Measurements from ENCODE around the gene TPM2.
"Not testable (repeated sequence)": the region's sequence is repeated elsewhere in the genome, so short reads cannot be mapped to it uniquely, and the experiment has no call there.

The TPM2 gene

DNA sequence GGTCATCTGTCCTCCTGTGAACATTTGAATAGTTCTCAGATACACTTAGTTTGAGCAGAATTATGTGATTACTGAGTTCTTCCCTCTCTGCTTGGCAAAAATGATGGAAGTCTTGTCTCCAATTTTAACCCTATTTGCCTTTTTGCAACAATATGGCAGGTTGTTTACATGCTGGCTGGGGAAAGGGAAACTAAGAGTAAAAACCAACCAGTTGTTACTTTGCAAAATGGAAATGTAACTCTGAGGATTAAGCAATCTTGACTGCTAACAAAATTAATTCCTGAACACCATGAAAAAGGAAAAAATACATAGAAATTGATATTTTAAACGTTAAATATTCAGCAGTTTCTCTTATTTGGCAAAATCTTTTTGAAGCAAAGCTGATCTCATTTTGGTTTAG lies 50.1 kb downstream of the TPM2 start:
- ChIA-PET CTCF (interaction anchor here (1.5 to 1.7 kb wide), 2 partner anchors 8 to 36 kb away, joined by 4 to 6 read pairs; no protein-coding TSS in a partner anchor), POLR2A (interaction anchor here (1.2 kb wide), 1 partner anchor 41 kb away, joined by 3 read pairs; no protein-coding TSS in a partner anchor)
- H3K4me3 ChIP-seq (ENCODE audit: low read depth, low read length) = no peak overlapping the region
- DNase-seq (ENCODE audit: low read depth, low spot score) = no peak
- TF ChIP-seq, protein P1, sequence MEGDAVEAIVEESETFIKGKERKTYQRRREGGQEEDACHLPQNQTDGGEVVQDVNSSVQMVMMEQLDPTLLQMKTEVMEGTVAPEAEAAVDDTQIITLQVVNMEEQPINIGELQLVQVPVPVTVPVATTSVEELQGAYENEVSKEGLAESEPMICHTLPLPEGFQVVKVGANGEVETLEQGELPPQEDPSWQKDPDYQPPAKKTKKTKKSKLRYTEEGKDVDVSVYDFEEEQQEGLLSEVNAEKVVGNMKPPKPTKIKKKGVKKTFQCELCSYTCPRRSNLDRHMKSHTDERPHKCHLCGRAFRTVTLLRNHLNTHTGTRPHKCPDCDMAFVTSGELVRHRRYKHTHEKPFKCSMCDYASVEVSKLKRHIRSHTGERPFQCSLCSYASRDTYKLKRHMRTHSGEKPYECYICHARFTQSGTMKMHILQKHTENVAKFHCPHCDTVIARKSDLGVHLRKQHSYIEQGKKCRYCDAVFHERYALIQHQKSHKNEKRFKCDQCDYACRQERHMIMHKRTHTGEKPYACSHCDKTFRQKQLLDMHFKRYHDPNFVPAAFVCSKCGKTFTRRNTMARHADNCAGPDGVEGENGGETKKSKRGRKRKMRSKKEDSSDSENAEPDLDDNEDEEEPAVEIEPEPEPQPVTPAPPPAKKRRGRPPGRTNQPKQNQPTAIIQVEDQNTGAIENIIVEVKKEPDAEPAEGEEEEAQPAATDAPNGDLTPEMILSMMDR (IDR thresholded peaks at IDR 0.05; ENCODE audit: insufficient read depth, low read length, missing control alignments) = no peak

DNA sequence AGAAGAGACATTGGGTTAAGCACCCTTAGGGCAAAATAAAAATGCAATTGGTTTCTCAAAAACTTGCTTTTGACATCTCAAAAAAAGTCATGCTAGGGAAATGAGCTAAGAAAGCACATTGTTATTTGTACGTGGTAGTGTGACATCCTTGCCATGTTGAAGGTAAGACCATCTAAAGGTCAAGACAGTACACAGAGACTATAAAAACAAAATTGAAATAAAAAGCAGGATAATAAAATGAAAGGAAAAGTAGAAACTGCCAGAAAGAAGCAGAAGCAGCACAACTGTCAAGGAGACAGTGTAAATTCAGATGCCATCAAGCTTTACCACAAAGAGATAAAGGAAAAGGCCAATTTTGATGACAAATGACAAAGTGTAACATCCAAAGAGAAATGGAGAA lies 50.5 kb downstream of the TPM2 start:
- CTCF ChIA-PET = interaction anchor here (1.5 to 1.7 kb wide), 2 partner anchors 9 to 36 kb away, joined by 4 to 6 read pairs; no protein-coding TSS in a partner anchor
- H3K4me3 ChIP-seq (ENCODE audit: low read depth, low read length); DNase-seq (ENCODE audit: low read depth, low spot score); POLR2A ChIA-PET: not testable (repeated sequence)

DNA sequence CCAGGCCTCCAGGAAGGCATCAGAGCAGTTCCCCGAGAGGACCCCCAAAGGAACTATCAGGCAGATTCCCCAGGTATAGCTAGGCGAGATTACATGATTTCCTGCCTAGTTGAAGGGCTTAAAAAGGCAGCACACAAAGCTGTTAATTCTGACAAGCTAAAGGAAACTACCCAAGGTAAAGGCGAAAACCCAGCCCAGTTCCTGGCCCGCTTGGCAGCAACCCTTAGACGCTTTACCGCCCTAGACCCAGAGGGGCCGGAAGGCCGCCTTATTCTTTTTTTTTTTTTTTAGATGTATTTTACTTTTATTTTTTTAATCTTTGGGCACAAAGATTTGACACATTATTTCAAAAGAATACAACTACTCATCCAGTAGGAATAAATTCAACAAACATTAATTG lies 51.0 kb downstream of the TPM2 start:
- CTCF ChIA-PET = interaction anchor here (1.7 kb wide), 1 partner anchor 9 kb away, joined by 6 read pairs; no protein-coding TSS in a partner anchor
- POLR2A ChIA-PET; DNase-seq (ENCODE audit: low read depth, low spot score); H3K4me3 ChIP-seq (ENCODE audit: low read depth, low read length): not testable (repeated sequence)

DNA sequence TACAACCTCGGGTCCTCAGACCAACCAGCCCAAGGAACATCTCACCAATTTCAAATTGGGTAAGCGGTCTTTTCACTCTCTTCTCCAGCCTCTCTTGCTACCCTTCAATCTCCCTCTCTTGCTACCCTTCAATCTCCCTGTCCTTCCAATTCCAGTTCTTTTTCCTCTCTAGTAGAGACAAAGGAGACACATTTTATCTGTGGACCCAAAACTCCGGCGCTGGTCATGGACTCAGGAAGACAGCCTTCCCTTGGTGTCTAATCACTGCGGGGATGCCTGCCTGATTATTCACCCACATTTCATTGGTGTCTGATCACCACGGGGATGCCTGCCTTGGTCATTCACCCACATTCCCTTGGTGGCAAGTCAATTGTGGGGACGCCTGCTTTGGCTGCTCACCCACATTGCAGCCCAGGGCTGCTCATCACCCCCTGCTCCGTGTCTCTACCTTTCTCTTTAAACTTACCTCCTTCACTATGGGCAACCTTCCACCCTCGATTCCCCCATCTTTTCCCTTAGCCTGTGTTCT lies 52.2 kb downstream of the TPM2 start:
- DNase-seq (ENCODE audit: low read depth, low spot score); POLR2A ChIA-PET; CTCF ChIA-PET; H3K4me3 ChIP-seq (ENCODE audit: low read depth, low read length): not testable (repeated sequence)

DNA sequence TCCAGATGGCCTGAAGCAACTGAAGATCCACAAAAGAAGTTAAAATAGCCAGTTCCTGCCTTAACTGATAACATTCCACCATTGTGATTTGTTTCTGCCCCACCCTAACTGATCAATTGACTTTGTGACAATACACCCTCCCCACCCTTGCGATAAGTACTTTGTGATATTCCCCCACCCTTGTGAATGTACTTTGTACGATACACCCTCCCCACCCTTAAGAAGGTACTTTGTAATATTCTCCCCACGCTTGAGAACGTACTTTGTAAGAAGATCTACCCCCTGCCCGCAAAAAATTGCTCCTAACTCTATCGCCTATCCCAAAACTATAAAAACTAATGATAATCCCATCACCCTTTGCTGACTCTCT lies 52.9 kb downstream of the TPM2 start:
- CTCF ChIA-PET = interaction anchor here (0.8 to 2.3 kb wide), 3 partner anchors 9 to 33 kb away, joined by 4 to 7 read pairs (median 5); no protein-coding TSS in a partner anchor
- DNase-seq (ENCODE audit: low read depth, low spot score); H3K4me3 ChIP-seq (ENCODE audit: low read depth, low read length): not testable (repeated sequence)

DNA sequence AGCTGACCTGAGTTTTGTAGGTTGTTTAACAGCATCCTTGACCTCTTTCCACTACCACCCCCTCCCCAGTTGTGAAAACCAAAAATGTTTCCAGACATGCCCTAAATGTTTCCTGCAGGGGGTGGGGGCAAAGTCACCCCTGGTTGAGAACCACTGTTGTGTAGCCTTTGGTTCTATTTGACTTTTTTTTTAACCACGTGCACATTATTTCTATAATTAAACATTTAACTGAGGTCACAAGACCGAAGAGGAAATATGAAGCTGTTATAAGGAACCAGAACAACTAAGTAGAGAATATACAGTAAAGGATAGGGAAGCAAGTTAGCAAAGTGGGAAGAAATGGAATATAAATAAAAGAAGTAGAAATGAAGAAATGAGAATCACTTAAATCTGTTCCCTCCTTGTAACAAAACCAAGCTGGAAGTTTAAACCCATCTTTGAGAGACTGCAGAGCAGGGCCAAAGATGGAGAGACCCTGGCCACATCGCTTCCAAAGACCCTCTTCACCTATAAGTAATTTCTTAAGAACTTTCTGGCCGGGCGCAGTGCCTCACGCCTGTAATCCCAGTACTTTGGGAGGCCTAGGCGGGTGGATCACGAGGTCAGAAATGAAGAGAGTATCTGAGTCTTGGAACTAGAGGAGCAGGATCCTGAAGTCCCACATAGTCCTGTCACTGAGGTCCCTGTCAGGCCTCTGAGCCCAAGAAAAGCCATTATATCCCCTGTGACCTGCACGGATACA lies 53.4 kb downstream of the TPM2 start:
- DNase-seq (ENCODE audit: low read depth, low spot score) = no peak
- POLR2A ChIA-PET = no interaction called here
- H3K4me3 ChIP-seq (ENCODE audit: low read depth, low read length) = no peak overlapping the region
- CTCF ChIA-PET = interaction anchor here (0.8 to 2.3 kb wide), 4 partner anchors 10 to 33 kb away, joined by 4 to 7 read pairs (median 4); no protein-coding TSS in a partner anchor
- TF ChIP-seq, protein P1 (IDR thresholded peaks at IDR 0.05; ENCODE audit: insufficient read depth, low read length, missing control alignments) = no peak

More for the DNA sequence above, 52.9 kb downstream of the TPM2 start:
- POLR2A ChIA-PET = not testable (repeated sequence)

DNA sequence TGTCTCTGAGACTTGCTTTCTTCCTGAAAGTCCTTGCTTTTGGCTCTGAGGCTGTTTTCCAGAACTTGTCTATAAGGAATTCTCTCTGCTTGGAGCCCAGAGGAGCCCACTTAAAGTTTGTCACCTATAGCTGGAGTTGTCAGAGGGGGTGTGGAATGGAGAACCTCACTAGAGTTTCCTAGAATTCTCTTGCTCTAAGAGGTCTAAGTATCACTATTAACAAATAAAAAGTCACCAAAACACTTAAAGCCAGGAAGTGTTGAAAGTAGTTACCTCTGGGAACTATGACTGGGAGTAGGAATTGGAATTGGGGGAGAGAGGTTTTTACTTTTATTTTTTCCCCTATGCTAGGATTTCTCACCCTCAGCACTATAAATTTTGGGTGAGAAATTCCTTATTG lies 54.0 kb downstream of the TPM2 start:
- no peak overlapping the region for H3K4me3 ChIP-seq (ENCODE audit: low read depth, low read length)
- TF ChIP-seq, protein P1 (IDR thresholded peaks at IDR 0.05; ENCODE audit: insufficient read depth, low read length, missing control alignments) = no peak
- CTCF ChIA-PET = interaction anchor here (0.8 to 2.3 kb wide), 5 partner anchors 10 to 32 kb away, joined by 3 to 7 read pairs (median 4); no protein-coding TSS in a partner anchor
- no peak for DNase-seq (ENCODE audit: low read depth, low spot score)
- POLR2A ChIA-PET = no interaction called here
